ENCODE data around the gene SLC25A13.

The SLC25A13 gene

DNA sequence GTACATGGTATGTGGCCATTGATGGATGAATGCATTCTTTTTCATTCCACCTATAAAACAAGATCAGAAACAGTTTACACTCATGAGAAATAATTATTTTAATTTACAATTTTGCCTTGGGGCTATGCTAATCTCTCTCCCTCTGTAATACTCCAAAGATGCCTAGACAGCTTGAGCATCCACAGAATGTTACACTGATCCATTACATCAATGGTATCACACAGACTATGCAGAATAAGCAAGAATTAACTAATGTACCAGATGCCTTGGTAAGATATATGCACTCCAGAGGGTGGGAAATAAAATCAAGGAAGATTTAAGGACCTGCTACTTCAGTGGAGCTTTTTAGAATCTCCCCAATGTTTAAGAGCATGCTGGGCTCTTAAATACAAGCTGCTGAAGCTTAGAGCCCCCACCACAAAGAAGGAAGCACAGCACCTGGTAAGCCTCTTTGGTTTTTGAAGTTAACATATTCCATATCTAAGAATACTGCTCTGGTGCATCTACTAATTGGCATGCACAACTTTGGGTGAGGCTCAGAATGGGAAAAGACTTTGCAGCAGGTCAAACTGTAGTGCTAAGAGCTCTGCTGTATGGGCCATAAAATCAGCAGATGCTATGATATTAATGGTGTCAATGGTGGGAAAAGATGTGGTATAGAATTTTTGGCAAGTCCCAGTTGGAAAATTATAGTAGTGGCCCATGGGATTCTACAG, 219.6 kb downstream of the SLC25A13 start:
- TF ChIP-seq, protein P1, sequence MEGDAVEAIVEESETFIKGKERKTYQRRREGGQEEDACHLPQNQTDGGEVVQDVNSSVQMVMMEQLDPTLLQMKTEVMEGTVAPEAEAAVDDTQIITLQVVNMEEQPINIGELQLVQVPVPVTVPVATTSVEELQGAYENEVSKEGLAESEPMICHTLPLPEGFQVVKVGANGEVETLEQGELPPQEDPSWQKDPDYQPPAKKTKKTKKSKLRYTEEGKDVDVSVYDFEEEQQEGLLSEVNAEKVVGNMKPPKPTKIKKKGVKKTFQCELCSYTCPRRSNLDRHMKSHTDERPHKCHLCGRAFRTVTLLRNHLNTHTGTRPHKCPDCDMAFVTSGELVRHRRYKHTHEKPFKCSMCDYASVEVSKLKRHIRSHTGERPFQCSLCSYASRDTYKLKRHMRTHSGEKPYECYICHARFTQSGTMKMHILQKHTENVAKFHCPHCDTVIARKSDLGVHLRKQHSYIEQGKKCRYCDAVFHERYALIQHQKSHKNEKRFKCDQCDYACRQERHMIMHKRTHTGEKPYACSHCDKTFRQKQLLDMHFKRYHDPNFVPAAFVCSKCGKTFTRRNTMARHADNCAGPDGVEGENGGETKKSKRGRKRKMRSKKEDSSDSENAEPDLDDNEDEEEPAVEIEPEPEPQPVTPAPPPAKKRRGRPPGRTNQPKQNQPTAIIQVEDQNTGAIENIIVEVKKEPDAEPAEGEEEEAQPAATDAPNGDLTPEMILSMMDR (IDR thresholded peaks at IDR 0.05; ENCODE audit: low read depth, low read length), result no peak
- H3K4me3 ChIP-seq (ENCODE audit: low read depth, low read length), result no peak overlapping the region

- TF ChIP-seq, protein P1 (IDR thresholded peaks at IDR 0.05; ENCODE audit: low read depth, low read length), result no peak
- no peak overlapping the region for H3K4me3 ChIP-seq (ENCODE audit: low read depth, low read length)
Observed at GRCh38 chr7:96100737-96101136, 221.2 kb downstream of the SLC25A13 start.

GRCh38 chr7:96097835-96098234, 224.1 kb downstream of the SLC25A13 start:
- TF ChIP-seq, protein P1 (IDR thresholded peaks at IDR 0.05; ENCODE audit: low read depth, low read length), result no peak
- no peak overlapping the region for H3K4me3 ChIP-seq (ENCODE audit: low read depth, low read length)

DNA sequence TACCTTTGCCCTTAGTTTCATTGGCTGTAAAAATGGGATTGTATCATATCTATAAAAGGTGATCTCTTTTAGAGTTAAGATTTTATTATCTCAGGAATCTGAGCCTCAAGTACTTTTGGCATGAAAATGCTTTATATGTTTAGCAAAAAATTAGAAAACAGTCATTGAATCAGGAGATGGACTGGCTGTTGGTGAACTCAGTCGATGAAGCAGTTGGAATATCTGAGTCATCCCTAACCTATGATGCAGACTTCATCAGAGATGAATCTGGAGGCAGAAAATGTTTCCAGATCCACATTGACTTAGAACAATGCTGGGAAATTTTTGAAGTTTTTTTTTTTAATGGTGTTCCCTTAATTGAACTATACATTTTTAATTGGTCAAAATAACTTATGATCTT, 228.5 kb downstream of the SLC25A13 start:
- no peak overlapping the region for H3K4me3 ChIP-seq (ENCODE audit: low read depth, low read length)
- TF ChIP-seq, protein P1 (IDR thresholded peaks at IDR 0.05; ENCODE audit: low read depth, low read length), result no peak

DNA sequence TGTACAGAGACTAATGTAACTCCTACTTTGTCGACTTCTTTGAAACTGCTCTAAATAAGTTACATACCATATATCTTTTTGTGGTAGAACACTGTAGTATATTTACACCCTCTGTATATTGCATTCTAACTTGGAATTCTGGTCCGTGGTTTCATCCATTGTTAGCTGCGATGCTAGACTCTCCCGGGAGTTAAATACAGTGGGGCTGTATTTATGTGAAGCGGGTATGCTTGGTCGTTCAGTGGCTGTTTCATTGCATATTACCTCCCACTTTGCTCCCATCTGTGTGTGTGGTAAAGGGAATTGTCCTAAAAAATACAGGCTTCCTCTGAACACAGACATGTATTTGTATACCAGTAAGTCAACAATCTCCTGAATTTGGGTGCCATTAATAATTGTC, 231.1 kb downstream of the SLC25A13 start:
- TF ChIP-seq, protein P1 (IDR thresholded peaks at IDR 0.05; ENCODE audit: low read depth, low read length), result no peak
- H3K4me3 ChIP-seq (ENCODE audit: low read depth, low read length), result no peak overlapping the region

- TF ChIP-seq, protein P1 (IDR thresholded peaks at IDR 0.05; ENCODE audit: low read depth, low read length), result no peak
- no peak overlapping the region for H3K4me3 ChIP-seq (ENCODE audit: low read depth, low read length)
Observed at GRCh38 chr7:96089511-96089910, 232.4 kb downstream of the SLC25A13 start.

GRCh38 chr7:96088579-96088978, 233.3 kb downstream of the SLC25A13 start:
- TF ChIP-seq, protein P1 (IDR thresholded peaks at IDR 0.05; ENCODE audit: low read depth, low read length), result no peak
- H3K4me3 ChIP-seq (ENCODE audit: low read depth, low read length), result no peak overlapping the region
